MM.1S (cell line): ENCODE measurements around the gene IFNB1.

Experiments
- DNase-seq: peaks from one replicate; pipeline ENCODE4 v3.0.0-alpha.2; 2015
- H2AFZ ChIP-seq: fragments of 300-600 bp; sonication (generic); 2 replicates; pipeline ENCODE4 v1.6.0; 2016; ENCODE audit warnings: antibody characterized with exemption, low read length
- H3F3A ChIP-seq: fragments of 300-600 bp; sonication (generic); 2 replicates; pipeline ENCODE4 v1.6.1; 2016; ENCODE audit warnings: mild to moderate bottlenecking, antibody characterized with exemption, low read length, moderate library complexity, mixed read lengths; ENCODE audit not compliant: insufficient read depth
- H3K27ac ChIP-seq: fragments of 300-600 bp; sonication (generic); 2 replicates; pipeline ENCODE4 v1.5.1; 2016; ENCODE audit warnings: mild to moderate bottlenecking, low read length
- H3K27me3 ChIP-seq: fragments of 300-600 bp; sonication (generic); replicated peaks from 2 replicates; pipeline ENCODE4 v1.6.0; 2016; ENCODE audit warnings: low read length; ENCODE audit not compliant: insufficient read depth
- H3K36me3 ChIP-seq: fragments of 300-600 bp; sonication (generic); replicated peaks from 2 replicates; pipeline ENCODE4 v1.6.1; 2016; ENCODE audit warnings: mild to moderate bottlenecking, low read length, mixed read lengths; ENCODE audit not compliant: insufficient read depth
- H3K4me1 ChIP-seq: fragments of 300-600 bp; sonication (generic); 2 replicates; pipeline ENCODE4 v1.6.1; 2016; ENCODE audit warnings: low read length, mixed read lengths
- H3K4me2 ChIP-seq: fragments of 300-600 bp; sonication (generic); 2 replicates; pipeline ENCODE4 v1.6.0; 2016; ENCODE audit warnings: low read depth, low read length
- H3K4me3 ChIP-seq: fragments of 300-600 bp; sonication (generic); 2 replicates; pipeline ENCODE4 v1.5.1; 2016; ENCODE audit warnings: low read length, mixed read lengths
- H3K79me2 ChIP-seq: fragments of 300-600 bp; sonication (generic); 2 replicates; pipeline ENCODE4 v1.6.1; 2016; ENCODE audit warnings: mixed run types, low read length, mixed read lengths
- H3K9ac ChIP-seq: fragments of 300-600 bp; sonication (generic); 2 replicates; pipeline ENCODE4 v1.6.1; 2016; ENCODE audit warnings: low read length, mixed read lengths
- H3K9me2 ChIP-seq: fragments of 300-600 bp; sonication (generic); replicated peaks from 2 replicates; pipeline ENCODE4 v1.6.1; 2016; ENCODE audit warnings: mild to moderate bottlenecking, low read length, mixed read lengths; ENCODE audit not compliant: insufficient read depth
- H3K9me3 ChIP-seq: fragments of 300-600 bp; sonication (generic); replicated peaks from 2 replicates; pipeline ENCODE4 v1.6.1; 2016; ENCODE audit warnings: mild to moderate bottlenecking, low read length, mixed read lengths; ENCODE audit not compliant: insufficient read depth
- H4K20me1 ChIP-seq: fragments of 300-600 bp; sonication (generic); 2 replicates; pipeline ENCODE4 v1.6.1; 2016; ENCODE audit warnings: mild to moderate bottlenecking, low read length, moderate library complexity, mixed read lengths; ENCODE audit not compliant: insufficient read depth
- EZH2 ChIP-seq: fragments of 300-600 bp; sonication (generic); optimal IDR thresholded peaks from 2 replicates; pipeline ENCODE3; 2017; ENCODE audit warnings: low read depth, mild to moderate bottlenecking, antibody characterized with exemption, low read length, mixed read lengths
- EZH2phosphoT487 ChIP-seq: fragments of 300-600 bp; sonication (generic); IDR thresholded peaks from 2 replicates; pipeline ENCODE4 v1.6.1; 2018; ENCODE audit warnings: antibody characterized with exemption, low read length
- TF ChIP-seq, protein P1 (sequence below): fragments of 300-600 bp; sonication (generic); IDR thresholded peaks from 2 replicates; pipeline ENCODE4 v1.5.1; 2016; ENCODE audit warnings: antibody characterized with exemption, low read length, mixed read lengths

The IFNB1 gene

DNA sequence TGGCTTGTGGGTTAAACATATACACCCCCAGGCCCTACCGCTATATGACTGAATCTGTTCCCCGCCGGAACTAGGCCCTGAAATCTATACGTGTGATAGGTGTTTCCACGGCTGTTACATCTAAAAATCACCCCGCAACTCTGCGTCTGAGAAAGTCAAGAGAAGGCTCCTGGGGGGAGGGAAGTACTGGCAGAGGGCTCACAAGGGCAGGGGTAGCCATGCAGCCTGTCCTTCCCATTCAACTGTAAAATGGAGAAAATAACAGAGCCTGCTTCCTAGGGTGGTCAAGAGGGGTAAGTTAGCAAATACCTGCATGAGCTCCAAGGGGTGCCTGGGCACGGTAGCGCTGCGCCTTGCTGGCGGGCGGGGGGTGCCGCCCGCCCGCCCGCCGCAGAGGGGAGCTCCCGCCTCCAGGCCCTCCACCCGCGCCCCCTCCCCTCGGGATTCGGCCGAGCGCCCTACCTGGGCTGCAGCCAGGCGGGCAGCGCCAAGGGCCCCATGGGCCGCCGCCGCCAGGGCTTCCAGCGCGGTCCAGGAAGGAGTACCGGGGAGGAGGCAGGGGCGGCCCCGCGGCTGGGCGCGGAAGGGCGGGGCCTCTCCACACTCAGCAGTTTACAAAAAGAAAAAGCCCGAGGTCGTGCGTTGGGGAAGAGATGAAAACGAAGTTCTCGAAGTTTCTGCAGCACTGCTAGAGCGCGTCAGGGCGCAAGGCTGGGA is 46.5 kb downstream of the IFNB1 start, which contains the start of gene HACD4:
Gene HACD4 (minus strand): TSS at position 550 of the 717 bp plus-strand sequence. CDS start 50 bp downstream, at position 500.
- TF ChIP-seq, protein P1, sequence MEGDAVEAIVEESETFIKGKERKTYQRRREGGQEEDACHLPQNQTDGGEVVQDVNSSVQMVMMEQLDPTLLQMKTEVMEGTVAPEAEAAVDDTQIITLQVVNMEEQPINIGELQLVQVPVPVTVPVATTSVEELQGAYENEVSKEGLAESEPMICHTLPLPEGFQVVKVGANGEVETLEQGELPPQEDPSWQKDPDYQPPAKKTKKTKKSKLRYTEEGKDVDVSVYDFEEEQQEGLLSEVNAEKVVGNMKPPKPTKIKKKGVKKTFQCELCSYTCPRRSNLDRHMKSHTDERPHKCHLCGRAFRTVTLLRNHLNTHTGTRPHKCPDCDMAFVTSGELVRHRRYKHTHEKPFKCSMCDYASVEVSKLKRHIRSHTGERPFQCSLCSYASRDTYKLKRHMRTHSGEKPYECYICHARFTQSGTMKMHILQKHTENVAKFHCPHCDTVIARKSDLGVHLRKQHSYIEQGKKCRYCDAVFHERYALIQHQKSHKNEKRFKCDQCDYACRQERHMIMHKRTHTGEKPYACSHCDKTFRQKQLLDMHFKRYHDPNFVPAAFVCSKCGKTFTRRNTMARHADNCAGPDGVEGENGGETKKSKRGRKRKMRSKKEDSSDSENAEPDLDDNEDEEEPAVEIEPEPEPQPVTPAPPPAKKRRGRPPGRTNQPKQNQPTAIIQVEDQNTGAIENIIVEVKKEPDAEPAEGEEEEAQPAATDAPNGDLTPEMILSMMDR = no peak
- TF ChIP-seq EZH2phosphoT487 (no peak), EZH2 (no peak)
- no peaks in the 10 kb centered on the region for H3F3A ChIP-seq
- H3K9me3 ChIP-seq = no peaks in the 10 kb centered on the region
- H3K79me2 ChIP-seq = no peaks in the 10 kb centered on the region
- no peaks in the 10 kb centered on the region for H3K36me3 ChIP-seq
- H4K20me1 ChIP-seq = no peaks in the 10 kb centered on the region
- no peak within 1 kb of the TSS for H3K4me3 ChIP-seq
- no peaks in the 10 kb centered on the region for H3K4me1 ChIP-seq
- no peak within 1 kb of the TSS for H3K9ac ChIP-seq
- no peak within 1 kb of the TSS for H3K27ac ChIP-seq
- H3K27me3 ChIP-seq = no peaks in the 10 kb centered on the region
- no peak for DNase-seq
- H3K9me2 ChIP-seq = no peaks in the 10 kb centered on the region
- H3K4me2 ChIP-seq = no peak within 1 kb of the TSS
- H2AFZ ChIP-seq = no peak within 1 kb of the TSS

DNA sequence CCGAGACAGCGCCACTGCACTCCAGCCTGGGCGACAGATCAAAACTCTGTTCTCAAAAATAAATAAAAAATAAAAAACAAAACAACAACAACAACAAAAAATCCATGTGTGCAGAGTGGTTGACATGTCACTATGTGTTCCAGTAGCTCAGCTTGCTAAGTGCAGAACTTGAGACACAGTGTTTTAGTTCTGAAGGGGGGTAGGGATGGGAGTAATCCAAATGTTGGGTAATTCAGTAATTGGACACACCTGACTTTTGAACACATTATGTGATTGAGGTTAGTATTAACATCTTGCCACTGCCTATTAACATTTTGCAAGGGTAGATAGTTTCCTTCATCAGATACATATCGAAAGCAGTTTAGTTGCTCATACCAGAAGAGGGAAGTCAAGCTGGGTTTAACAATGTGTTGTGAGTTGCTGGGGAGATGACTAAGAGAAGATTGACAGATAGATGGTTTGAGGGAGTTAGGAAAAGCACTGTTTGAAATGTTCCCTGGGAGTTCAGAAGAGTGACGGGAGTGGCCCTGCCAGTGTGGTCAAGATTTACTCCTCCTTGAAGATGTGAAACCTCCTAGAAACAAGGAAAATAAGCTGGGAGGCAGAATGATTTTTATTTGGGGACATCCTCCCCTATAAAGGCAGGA is 47.2 kb downstream of the IFNB1 start:
- Histone ChIP-seq H3K27me3 (no peaks in the 10 kb centered on the region), H3K27ac (no peak overlapping the region), H4K20me1 (no peaks in the 10 kb centered on the region), H2AFZ (no peak overlapping the region), H3K4me3 (no peak overlapping the region), H3K4me2 (no peak overlapping the region), H3K9me2 (no peaks in the 10 kb centered on the region), H3K79me2 (no peaks in the 10 kb centered on the region), H3F3A (no peaks in the 10 kb centered on the region), H3K9ac (no peak overlapping the region), H3K9me3 (no peaks in the 10 kb centered on the region), H3K36me3 (no peaks in the 10 kb centered on the region), H3K4me1 (no peaks in the 10 kb centered on the region)
- TF ChIP-seq EZH2 (no peak), EZH2phosphoT487 (no peak)
- TF ChIP-seq, protein P1 = no peak
- DNase-seq = no peak

DNA sequence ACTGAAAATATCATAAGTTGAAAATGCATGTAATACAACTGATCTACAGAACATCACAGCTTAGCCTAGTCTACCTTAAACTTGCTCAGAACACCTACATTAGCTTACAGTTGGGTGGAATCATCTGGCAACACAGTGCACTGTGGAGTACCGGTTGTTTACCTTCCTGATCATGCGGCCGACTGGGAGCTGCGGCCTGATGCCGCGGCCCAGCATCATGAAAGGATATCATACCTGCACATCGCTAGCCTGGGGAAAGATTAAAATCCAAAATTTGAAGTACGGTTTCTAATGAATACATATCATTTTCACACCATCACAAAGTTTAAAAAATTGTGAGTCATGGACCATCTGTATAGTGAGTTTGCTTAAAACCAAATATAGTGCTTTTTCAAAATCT is 48.1 kb downstream of the IFNB1 start:
- Histone ChIP-seq H3K79me2 (no peaks in the 10 kb centered on the region), H2AFZ (no peak overlapping the region), H3K9me3 (no peaks in the 10 kb centered on the region), H3K4me1 (no peaks in the 10 kb centered on the region), H3K9me2 (no peaks in the 10 kb centered on the region), H4K20me1 (no peaks in the 10 kb centered on the region), H3F3A (no peaks in the 10 kb centered on the region), H3K27ac (no peak overlapping the region), H3K4me3 (no peak overlapping the region), H3K9ac (no peak overlapping the region), H3K36me3 (no peaks in the 10 kb centered on the region), H3K27me3 (no peaks in the 10 kb centered on the region), H3K4me2 (no peak overlapping the region)
- no peak for TF ChIP-seq EZH2
- TF ChIP-seq, protein P1 = no peak
- TF ChIP-seq EZH2phosphoT487 = no peak
- no peak for DNase-seq
